HepG2 (cell line): ENCODE measurements around the gene C12orf43.

Experiments used
- ATF6 ChIP-seq: sonication (generic); formaldehyde crosslinking; conservative IDR thresholded peaks from 2 replicates; pipeline ENCODE4 v1.4.0; 2020; ENCODE audit warnings: missing genetic modification reagents
- BRCA1 ChIP-seq: sonication (generic); formaldehyde crosslinking; IDR thresholded peaks from 2 replicates; pipeline ENCODE4 v1.4.0; 2020; ENCODE audit warnings: missing genetic modification reagents
- CEBPB ChIP-seq: IDR thresholded peaks from 2 replicates; pipeline ENCODE4 v1.6.1; 2011; ENCODE audit warnings: low read depth, low read length, improper control_type of control experiment, borderline replicate concordance
- FOXC1 ChIP-seq: sonication (generic); formaldehyde crosslinking; IDR thresholded peaks from 2 replicates; pipeline ENCODE4 v1.8.0; 2022; ENCODE audit warnings: mild to moderate bottlenecking, missing genetic modification reagents, borderline replicate concordance
- GABPA ChIP-seq, 2 experiments: IDR thresholded peaks; 2 replicates each; pipeline ENCODE4 v1.6.1; 2011 to 2016; ENCODE audit warnings: low read depth in 2 of 2, low read length in 1 of 2, missing biosample characterization in 1 of 2, missing genetic modification characterization in 1 of 2
- HOXA7 ChIP-seq: sonication (generic); formaldehyde crosslinking; IDR thresholded peaks from 2 replicates; pipeline ENCODE4 v1.8.1; 2022; ENCODE audit warnings: mild to moderate bottlenecking, missing genetic modification reagents, moderate library complexity
- IRF2 ChIP-seq: IDR thresholded peaks from 2 replicates; pipeline ENCODE4 v1.6.1; 2018; ENCODE audit warnings: missing genetic modification reagents, missing compliant biosample characterization
- NFIC ChIP-seq: IDR thresholded peaks from 2 replicates; pipeline ENCODE4 v1.6.1; 2012; ENCODE audit warnings: mild to moderate bottlenecking, low read length, inconsistent platforms
- RBFOX2 ChIP-seq: fragments of 200-400 bp; formaldehyde crosslinking; IDR thresholded peaks from 2 replicates; pipeline ENCODE4 v1.6.1; 2017; ENCODE audit warnings: low read depth, mild to moderate bottlenecking, low read length
- ZNF704 ChIP-seq: sonication (generic); formaldehyde crosslinking; IDR thresholded peaks from 2 replicates; pipeline ENCODE4 v1.8.1; 2023; ENCODE audit warnings: mild to moderate bottlenecking, inconsistent platforms, moderate library complexity, missing genetic modification reagents, borderline replicate concordance
- ZSCAN20 ChIP-seq: sonication (generic); formaldehyde crosslinking; IDR thresholded peaks from 2 replicates; pipeline ENCODE4 v1.4.0; 2020; ENCODE audit warnings: missing genetic modification reagents, mild to moderate bottlenecking, borderline replicate concordance
- TF ChIP-seq, protein P1 (sequence below): sonication (generic); formaldehyde crosslinking; IDR thresholded peaks from 2 replicates; pipeline ENCODE4 v1.5.0; 2020; ENCODE audit warnings: mild to moderate bottlenecking, missing genetic modification reagents, moderate library complexity

DNA sequence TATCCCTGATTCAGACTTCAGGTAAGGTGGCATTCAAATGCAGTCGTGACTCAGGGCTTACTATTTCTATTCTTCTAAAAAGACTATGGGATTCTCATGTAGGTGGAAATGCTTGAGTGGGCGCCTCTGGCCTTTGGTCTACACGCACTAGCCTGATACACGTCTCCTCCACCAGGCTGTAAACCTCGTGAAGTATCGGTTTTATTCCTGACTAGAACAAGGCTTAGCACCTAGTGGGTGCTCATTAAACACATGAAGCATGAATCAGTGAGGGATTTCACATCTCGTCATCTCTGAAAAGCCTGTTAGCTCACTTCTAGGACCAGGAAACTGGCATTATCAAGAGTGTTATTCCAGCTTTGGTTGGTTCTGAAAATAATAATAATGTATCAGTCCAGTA, 55.6 kb downstream of the C12orf43 start:
- TF ChIP-seq ZNF704 (CRISPR knock-in tag) (no peak), GABPA (IDR thresholded peaks at IDR 0.05; ENCODE audit: low read depth, low read length) (no peak), GABPA (CRISPR knock-in tag; IDR thresholded peaks at IDR 0.05; ENCODE audit: low read depth) (no peak), BRCA1 (CRISPR knock-in tag) (no peak), ZSCAN20 (CRISPR knock-in tag) (no peak), HOXA7 (CRISPR knock-in tag) (no peak), FOXC1 (CRISPR knock-in tag) (no peak), RBFOX2 (no peak), CEBPB (no peak), IRF2 (no peak), ATF6 (no peak), NFIC (no peak)
- TF ChIP-seq, protein P1, sequence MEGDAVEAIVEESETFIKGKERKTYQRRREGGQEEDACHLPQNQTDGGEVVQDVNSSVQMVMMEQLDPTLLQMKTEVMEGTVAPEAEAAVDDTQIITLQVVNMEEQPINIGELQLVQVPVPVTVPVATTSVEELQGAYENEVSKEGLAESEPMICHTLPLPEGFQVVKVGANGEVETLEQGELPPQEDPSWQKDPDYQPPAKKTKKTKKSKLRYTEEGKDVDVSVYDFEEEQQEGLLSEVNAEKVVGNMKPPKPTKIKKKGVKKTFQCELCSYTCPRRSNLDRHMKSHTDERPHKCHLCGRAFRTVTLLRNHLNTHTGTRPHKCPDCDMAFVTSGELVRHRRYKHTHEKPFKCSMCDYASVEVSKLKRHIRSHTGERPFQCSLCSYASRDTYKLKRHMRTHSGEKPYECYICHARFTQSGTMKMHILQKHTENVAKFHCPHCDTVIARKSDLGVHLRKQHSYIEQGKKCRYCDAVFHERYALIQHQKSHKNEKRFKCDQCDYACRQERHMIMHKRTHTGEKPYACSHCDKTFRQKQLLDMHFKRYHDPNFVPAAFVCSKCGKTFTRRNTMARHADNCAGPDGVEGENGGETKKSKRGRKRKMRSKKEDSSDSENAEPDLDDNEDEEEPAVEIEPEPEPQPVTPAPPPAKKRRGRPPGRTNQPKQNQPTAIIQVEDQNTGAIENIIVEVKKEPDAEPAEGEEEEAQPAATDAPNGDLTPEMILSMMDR (CRISPR knock-in tag), result no peak
